Epithelial cell of proximal tubule (primary cell): ENCODE data around the gene CLPX. TPM values are rescaled to one million over a fixed set of nuclear protein-coding genes. Genes with fewer than 3 reads are reported as not detected.
"Not testable (repeated sequence)": the region's sequence is repeated elsewhere in the genome, so short reads cannot be mapped to it uniquely, and the experiment has no call there.

Source experiments
- DNase-seq: peaks from one replicate; pipeline ENCODE4 v3.0.0-alpha.2; 2011; ENCODE audit warnings: low read depth
- H3K4me3 ChIP-seq: 2 replicates; pipeline ENCODE4 v1.5.1; 2011; ENCODE audit warnings: low read depth, mild to moderate bottlenecking, low read length
- total RNA-seq: library from RNA; depleted of rRNA; stranded (reverse); fragments of >200 nt; gene quantifications from 2 replicates; pipeline ENCODE4 v1.2.3, GENCODE V29; 2015
- TF ChIP-seq, protein P1 (sequence below): conservative IDR thresholded peaks from 2 replicates; pipeline ENCODE4 v1.5.1; 2012; ENCODE audit warnings: low read depth, mild to moderate bottlenecking, low read length

Gene CLPX
- total RNA-seq, 1 donor from 2014 or later: 24.3 TPM

DNA sequence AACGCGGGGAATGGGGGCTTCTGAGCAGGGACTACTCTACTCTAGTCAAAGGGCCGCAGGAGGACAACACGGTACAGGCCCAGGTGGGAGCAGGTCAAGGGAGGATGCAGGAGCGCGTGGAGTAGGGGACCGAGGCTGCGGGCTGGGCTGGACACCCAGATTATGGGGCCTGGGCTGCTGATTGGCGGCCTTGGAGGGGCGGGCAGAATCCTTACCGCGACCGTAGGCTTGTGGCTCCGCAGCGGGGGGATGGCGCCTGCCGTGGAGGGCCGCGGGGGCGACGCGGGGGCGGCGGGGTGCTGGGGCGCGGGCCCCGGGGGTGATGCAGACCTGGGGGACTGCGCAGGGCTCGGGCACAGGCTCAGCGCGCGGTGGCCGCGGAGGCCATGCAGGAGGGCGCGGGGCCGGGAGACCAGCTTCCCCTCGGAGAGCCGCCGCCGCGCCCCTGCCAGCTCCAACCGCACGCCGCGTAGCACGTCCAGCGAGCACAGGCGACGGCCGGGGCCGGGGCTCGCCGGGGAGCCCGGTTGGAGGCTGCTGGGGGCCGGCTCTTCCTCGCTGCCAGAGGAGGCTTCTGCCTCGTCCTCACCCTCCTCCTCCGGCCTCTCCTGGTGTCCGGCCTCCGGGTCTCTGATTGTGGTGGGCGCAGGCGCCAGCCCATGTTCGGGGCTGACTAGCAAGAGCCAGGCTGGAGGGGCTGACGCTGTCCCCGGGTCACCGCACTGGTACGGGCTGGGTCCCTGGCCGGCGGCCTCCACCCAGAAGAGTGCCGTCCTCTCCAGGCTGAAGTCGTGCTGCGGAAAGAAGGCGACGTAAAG lies 83.0 kb downstream of the CLPX start:
- H3K4me3 ChIP-seq: no peak overlapping the region
- TF ChIP-seq, protein P1, sequence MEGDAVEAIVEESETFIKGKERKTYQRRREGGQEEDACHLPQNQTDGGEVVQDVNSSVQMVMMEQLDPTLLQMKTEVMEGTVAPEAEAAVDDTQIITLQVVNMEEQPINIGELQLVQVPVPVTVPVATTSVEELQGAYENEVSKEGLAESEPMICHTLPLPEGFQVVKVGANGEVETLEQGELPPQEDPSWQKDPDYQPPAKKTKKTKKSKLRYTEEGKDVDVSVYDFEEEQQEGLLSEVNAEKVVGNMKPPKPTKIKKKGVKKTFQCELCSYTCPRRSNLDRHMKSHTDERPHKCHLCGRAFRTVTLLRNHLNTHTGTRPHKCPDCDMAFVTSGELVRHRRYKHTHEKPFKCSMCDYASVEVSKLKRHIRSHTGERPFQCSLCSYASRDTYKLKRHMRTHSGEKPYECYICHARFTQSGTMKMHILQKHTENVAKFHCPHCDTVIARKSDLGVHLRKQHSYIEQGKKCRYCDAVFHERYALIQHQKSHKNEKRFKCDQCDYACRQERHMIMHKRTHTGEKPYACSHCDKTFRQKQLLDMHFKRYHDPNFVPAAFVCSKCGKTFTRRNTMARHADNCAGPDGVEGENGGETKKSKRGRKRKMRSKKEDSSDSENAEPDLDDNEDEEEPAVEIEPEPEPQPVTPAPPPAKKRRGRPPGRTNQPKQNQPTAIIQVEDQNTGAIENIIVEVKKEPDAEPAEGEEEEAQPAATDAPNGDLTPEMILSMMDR: no peak
- no peak for DNase-seq

- TF ChIP-seq, protein P1: peak; percentile 88
- no peak overlapping the region for H3K4me3 ChIP-seq
- no peak for DNase-seq
These were observed 83.7 kb downstream of the CLPX start for GRCh38 chr15:65101411-65101890.

DNA sequence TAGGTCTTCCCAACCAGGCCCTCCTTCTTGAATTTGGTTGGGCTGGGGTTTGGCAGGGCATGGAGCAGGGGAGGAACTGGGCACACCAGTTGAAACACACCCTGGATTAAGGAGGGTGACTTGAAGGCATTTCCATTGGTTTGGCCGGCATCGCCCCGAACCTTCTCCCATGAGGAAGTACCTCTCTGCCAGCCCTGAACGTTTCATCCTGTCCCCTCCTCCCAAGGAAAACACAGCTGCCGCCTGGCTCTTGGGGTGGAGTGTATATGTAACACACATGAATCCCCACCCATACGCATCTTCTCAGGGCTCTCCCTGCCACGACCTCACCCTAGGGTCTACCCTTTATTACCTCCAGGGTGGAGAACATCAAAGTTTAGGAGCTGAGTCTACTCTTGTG lies 84.7 kb downstream of the CLPX start:
- no peak overlapping the region for H3K4me3 ChIP-seq
- TF ChIP-seq, protein P1: no peak
- DNase-seq: no peak

GRCh38 chr15:65099801-65100200 lies 85.3 kb downstream of the CLPX start:
- not testable (repeated sequence) for H3K4me3 ChIP-seq

GRCh38 chr15:65099336-65099735 lies 85.8 kb downstream of the CLPX start:
- TF ChIP-seq, protein P1: no peak
- no peak overlapping the region for H3K4me3 ChIP-seq
- DNase-seq: no peak

More at GRCh38 chr15:65099801-65100200, 85.3 kb downstream of the CLPX start:
- DNase-seq: not testable (repeated sequence)

Other genes starting within 250 kb of the CLPX start
- gene SPG21, start 195.4 kb downstream of the CLPX start, total RNA-seq: 80.1 and 83.0 TPM in 2 replicates
- 22.1 and 27.1 TPM in 2 replicates for gene MTFMT, start 155.7 kb downstream of the CLPX start, total RNA-seq
- not detected in 2 replicates for gene SLC51B, start 140.0 kb downstream of the CLPX start, total RNA-seq
- not detected in 2 replicates for gene RASL12, start 117.4 kb downstream of the CLPX start, total RNA-seq
- gene KBTBD13, start 108.6 kb downstream of the CLPX start, total RNA-seq: not detected in 2 replicates
- gene UBAP1L, start 70.1 kb downstream of the CLPX start, total RNA-seq: 0.07 and 0.23 TPM in 2 replicates
- 24.6 and 26.3 TPM in 2 replicates for gene PDCD7, start 51.5 kb downstream of the CLPX start, total RNA-seq
- not detected in 2 replicates for gene CILP, start 26.1 kb upstream of the CLPX start, total RNA-seq
- 3.5 and 7.9 TPM in 2 replicates for gene PARP16, start 101.5 kb upstream of the CLPX start, total RNA-seq
- not detected in 2 replicates for gene RNU5A-1, start 110.7 kb upstream of the CLPX start, total RNA-seq
- not detected in 2 replicates for gene RNU5B-1, start 119.3 kb upstream of the CLPX start, total RNA-seq
- gene IGDCC3, start 192.7 kb upstream of the CLPX start, total RNA-seq: not detected in 2 replicates
- gene IGDCC4, start 237.6 kb upstream of the CLPX start, total RNA-seq: 4.0 and 6.5 TPM in 2 replicates